GM12801 (cell line): ENCODE measurements around the gene PPP1R13L.

Source experiments
- TF ChIP-seq, protein P1 (sequence below): IDR thresholded peaks from one replicate; pipeline ENCODE4 v1.5.1; 2011; ENCODE audit warnings: control low read depth; ENCODE audit not compliant: insufficient read length; ENCODE audit errors: extremely low read depth

The PPP1R13L gene

GRCh38 chr19:45349126-45349415 lies 55.8 kb downstream of the PPP1R13L start:
- TF ChIP-seq, protein P1, sequence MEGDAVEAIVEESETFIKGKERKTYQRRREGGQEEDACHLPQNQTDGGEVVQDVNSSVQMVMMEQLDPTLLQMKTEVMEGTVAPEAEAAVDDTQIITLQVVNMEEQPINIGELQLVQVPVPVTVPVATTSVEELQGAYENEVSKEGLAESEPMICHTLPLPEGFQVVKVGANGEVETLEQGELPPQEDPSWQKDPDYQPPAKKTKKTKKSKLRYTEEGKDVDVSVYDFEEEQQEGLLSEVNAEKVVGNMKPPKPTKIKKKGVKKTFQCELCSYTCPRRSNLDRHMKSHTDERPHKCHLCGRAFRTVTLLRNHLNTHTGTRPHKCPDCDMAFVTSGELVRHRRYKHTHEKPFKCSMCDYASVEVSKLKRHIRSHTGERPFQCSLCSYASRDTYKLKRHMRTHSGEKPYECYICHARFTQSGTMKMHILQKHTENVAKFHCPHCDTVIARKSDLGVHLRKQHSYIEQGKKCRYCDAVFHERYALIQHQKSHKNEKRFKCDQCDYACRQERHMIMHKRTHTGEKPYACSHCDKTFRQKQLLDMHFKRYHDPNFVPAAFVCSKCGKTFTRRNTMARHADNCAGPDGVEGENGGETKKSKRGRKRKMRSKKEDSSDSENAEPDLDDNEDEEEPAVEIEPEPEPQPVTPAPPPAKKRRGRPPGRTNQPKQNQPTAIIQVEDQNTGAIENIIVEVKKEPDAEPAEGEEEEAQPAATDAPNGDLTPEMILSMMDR = no peak

DNA sequence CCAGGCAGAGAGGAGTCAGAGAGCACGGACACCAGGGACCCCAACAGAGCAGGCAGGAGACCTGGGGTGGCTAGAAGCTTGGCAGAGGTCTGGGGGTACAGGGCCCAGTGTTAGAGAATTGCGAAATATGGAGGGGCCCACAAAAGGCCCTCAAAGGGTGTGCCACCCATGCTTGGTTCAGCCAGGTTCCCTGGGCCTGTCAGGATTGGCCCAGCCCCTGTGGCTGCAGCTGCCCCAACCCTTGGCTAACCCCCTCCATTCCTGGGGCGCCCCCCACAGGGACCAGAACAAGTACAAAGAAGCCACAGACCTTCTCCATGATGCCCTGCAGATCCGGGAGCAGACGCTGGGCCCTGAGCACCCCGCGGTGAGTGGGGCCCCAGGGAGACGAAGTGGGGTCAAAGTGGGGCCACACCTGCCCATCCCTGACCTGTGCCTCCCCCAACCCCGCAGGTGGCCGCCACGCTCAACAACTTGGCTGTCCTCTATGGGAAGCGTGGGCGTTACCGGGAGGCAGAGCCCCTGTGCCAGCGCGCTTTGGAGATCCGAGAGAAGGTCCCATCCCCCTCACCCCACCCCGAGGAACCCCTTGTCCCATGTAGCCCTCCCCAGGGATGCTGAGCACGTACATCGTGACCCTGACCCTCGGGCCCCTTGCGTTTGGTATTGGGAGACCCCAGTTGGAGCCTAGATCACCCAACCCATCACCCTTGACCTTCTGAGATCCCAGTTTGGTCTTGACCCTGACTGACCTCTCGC lies 56.3 kb downstream of the PPP1R13L start:
- TF ChIP-seq, protein P1 = no peak

GRCh38 chr19:45347570-45348366 lies 57.1 kb downstream of the PPP1R13L start:
- TF ChIP-seq, protein P1 = no peak

DNA sequence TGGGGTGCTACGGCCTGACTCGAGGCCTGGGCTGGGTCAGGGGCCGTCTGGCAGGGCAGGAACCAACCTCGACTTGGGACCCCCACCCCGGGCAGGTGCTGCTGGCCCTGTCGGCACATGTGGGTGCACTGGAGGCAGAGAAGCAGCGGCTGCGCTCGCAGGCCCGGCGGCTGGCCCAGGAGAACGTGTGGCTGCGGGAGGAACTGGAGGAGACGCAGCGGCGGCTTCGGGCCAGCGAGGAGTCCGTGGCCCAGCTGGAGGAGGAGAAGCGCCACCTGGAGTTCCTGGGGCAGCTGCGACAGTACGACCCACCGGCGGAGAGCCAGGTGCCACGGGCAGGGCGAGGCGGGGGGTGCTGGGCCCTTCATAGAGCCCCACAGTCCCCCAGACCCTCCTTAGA lies 58.4 kb downstream of the PPP1R13L start:
- TF ChIP-seq, protein P1 = no peak

GRCh38 chr19:45345506-45345860 lies 59.4 kb downstream of the PPP1R13L start:
- TF ChIP-seq, protein P1 = no peak

GRCh38 chr19:45344621-45345505 lies 60.0 kb downstream of the PPP1R13L start:
- TF ChIP-seq, protein P1 = no peak

GRCh38 chr19:45342911-45343310 lies 62.0 kb downstream of the PPP1R13L start:
- TF ChIP-seq, protein P1 = no peak
